H1 (cell line): ENCODE data around the gene ARMH3. TPM values are rescaled to one million over a fixed set of nuclear protein-coding genes. Genes with fewer than 3 reads are reported as not detected.

ENCODE experiments used
- CTCF ChIA-PET: fragments of 300-600 bp; sonication (Branson Sonifier 250); formaldehyde crosslinking; loops from one replicate; lab custom pipeline; 2021; ENCODE audit not compliant: partially characterized antibody; lab: Charles Lee
- POLR2A ChIA-PET: fragments of 300-600 bp; sonication (Branson Sonifier 250); formaldehyde crosslinking; loops from one replicate; lab custom pipeline; 2021; ENCODE audit warnings: inconsistent platforms; ENCODE audit not compliant: partially characterized antibody; lab: Charles Lee
- DNase-seq, 2 experiments: peaks; one replicate each; pipeline versions ENCODE4 v3.0.0 to v3.0.0-alpha.2; 2010 to 2022; ENCODE audit warnings: low spot score in 2 of 2, low read depth in 1 of 2, mixed read lengths in 1 of 2
- FAIRE-seq: peaks from 2 replicates; lab custom pipeline; 2011; peaks lifted over from hg19 to GRCh38; lab: Jason Lieb, UNC
- H2AFZ ChIP-seq: 2 replicates; pipeline ENCODE4 v1.8.1; 2012; ENCODE audit warnings: low read length, inconsistent platforms
- H2AK5ac ChIP-seq: 2 replicates; pipeline ENCODE4 v1.6.1; 2013; ENCODE audit warnings: low read depth, low read length
- H2BK120ac ChIP-seq: replicated peaks from 2 replicates; pipeline ENCODE3; 2013; ENCODE audit warnings: low read depth, low read length, inconsistent platforms
- H2BK12ac ChIP-seq: 2 replicates; pipeline ENCODE4 v1.6.1; 2013; ENCODE audit warnings: low read depth, low read length
- H2BK15ac ChIP-seq: 2 replicates; pipeline ENCODE4 v1.6.1; 2013; ENCODE audit warnings: low read length
- H2BK20ac ChIP-seq: 2 replicates; pipeline ENCODE4 v1.6.1; 2013; ENCODE audit warnings: low read length
- H2BK5ac ChIP-seq: 2 replicates; pipeline ENCODE4 v1.6.1; 2013; ENCODE audit warnings: low read depth, low read length
- H3K14ac ChIP-seq: 2 replicates; pipeline ENCODE4 v1.6.1; 2013; ENCODE audit warnings: inconsistent platforms; ENCODE audit not compliant: insufficient read length
- H3K18ac ChIP-seq: 2 replicates; pipeline ENCODE4 v1.6.1; 2013; ENCODE audit warnings: low read length; ENCODE audit errors: extremely low read depth
- H3K23ac ChIP-seq: 2 replicates; pipeline ENCODE4 v1.6.1; 2013; ENCODE audit warnings: inconsistent platforms; ENCODE audit not compliant: insufficient read length
- H3K23me2 ChIP-seq: 2 replicates; pipeline ENCODE4 v1.6.1; 2013; ENCODE audit warnings: low read depth, low read length
- H3K27ac ChIP-seq: 2 replicates; pipeline ENCODE4 v1.6.1; 2011; ENCODE audit warnings: low read depth, low read length, inconsistent platforms
- H3K27me3 ChIP-seq, 4 experiments: replicated peaks in 1 of 4; 1 replicate in 1 of 4; 2 replicates in 3 of 4; pipeline versions ENCODE4 v1.6.1 to v1.8.1; 2011 to 2013; ENCODE audit warnings: low read length in 3 of 4, mild to moderate bottlenecking in 3 of 4, inconsistent platforms in 2 of 4, mixed read lengths in 2 of 4, moderate library complexity in 1 of 4; ENCODE audit not compliant: control insufficient read depth in 3 of 4, insufficient read depth in 3 of 4; ENCODE audit errors: extremely low read depth in 1 of 4
- H3K36me3 ChIP-seq, 4 experiments: 2 replicates each; pipeline versions ENCODE4 v1.6.1 to v1.8.1; 2011 to 2013; ENCODE audit warnings: mild to moderate bottlenecking in 4 of 4, low read length in 3 of 4, moderate library complexity in 2 of 4, control low read depth in 1 of 4, inconsistent platforms in 1 of 4; ENCODE audit not compliant: insufficient read depth in 4 of 4, control insufficient read depth in 2 of 4
- H3K4ac ChIP-seq: replicated peaks from 2 replicates; pipeline ENCODE3; 2013; ENCODE audit warnings: low read length, low read depth, mixed read lengths, inconsistent platforms; ENCODE audit not compliant: insufficient read length
- H3K4me1 ChIP-seq, 4 experiments: replicated peaks in 1 of 4; 1 replicate in 1 of 4; 2 replicates in 3 of 4; pipeline versions ENCODE4 v1.6.1 to v1.8.1; 2011 to 2013; ENCODE audit warnings: low read length in 3 of 4, inconsistent platforms in 2 of 4, mixed read lengths in 1 of 4; ENCODE audit not compliant: insufficient read depth in 4 of 4, control insufficient read depth in 3 of 4
- H3K4me2 ChIP-seq, 2 experiments: 2 replicates each; pipeline versions ENCODE4 v1.6.1 to v1.8.1; 2011 to 2013; ENCODE audit warnings: low read depth in 2 of 2, low read length in 2 of 2, control low read depth in 1 of 2, inconsistent platforms in 1 of 2, mild to moderate bottlenecking in 1 of 2; ENCODE audit not compliant: insufficient read depth in 1 of 2
- H3K4me3 ChIP-seq, 4 experiments: fragments of 200-600, 300-600 bp in 1 of 4; sonication (generic), shearing (Covaris generic), sonication (Bioruptor Twin) in 1 of 4; 2 replicates each; pipeline versions ENCODE4 v1.5.1 to v1.8.1; 2011 to 2016; ENCODE audit warnings: low read length in 4 of 4, low read depth in 3 of 4, control low read depth in 2 of 4, inconsistent platforms in 2 of 4, mild to moderate bottlenecking in 2 of 4, mixed read lengths in 1 of 4, moderate library complexity in 1 of 4; ENCODE audit not compliant: insufficient read depth in 2 of 4; ENCODE audit errors: extremely low read depth in 1 of 4
- H3K56ac ChIP-seq: replicated peaks from 2 replicates; pipeline ENCODE3; 2013; ENCODE audit warnings: low read depth, mild to moderate bottlenecking, mixed read lengths, low read length, inconsistent platforms; ENCODE audit not compliant: insufficient read length
- H3K79me1 ChIP-seq: 2 replicates; pipeline ENCODE4 v1.6.1; 2013; ENCODE audit warnings: low read depth, low read length, control low read depth
- H3K79me2 ChIP-seq, 2 experiments: 2 replicates each; pipeline versions ENCODE4 v1.6.1 to v1.8.1; 2012 to 2013; ENCODE audit warnings: low read length in 2 of 2, mild to moderate bottlenecking in 2 of 2, inconsistent platforms in 1 of 2; ENCODE audit not compliant: insufficient read depth in 2 of 2, control insufficient read depth in 1 of 2
- H3K9ac ChIP-seq, 4 experiments: replicated peaks in 1 of 4; 1 replicate in 1 of 4; 2 replicates in 3 of 4; pipeline versions ENCODE4 v1.6.1 to v1.8.1; 2011 to 2013; ENCODE audit warnings: low read depth in 3 of 4, low read length in 3 of 4, control low read depth in 2 of 4, mild to moderate bottlenecking in 2 of 4, moderate library complexity in 2 of 4, inconsistent platforms in 1 of 4; ENCODE audit errors: extremely low read depth in 1 of 4
- H3K9me3 ChIP-seq, 2 experiments: 2 replicates each; pipeline versions ENCODE4 v1.6.1 to v1.8.1; 2012 to 2013; ENCODE audit warnings: mild to moderate bottlenecking in 2 of 2, moderate library complexity in 2 of 2, control low read depth in 1 of 2, inconsistent platforms in 1 of 2, low read depth in 1 of 2, low read length in 1 of 2, mixed read lengths in 1 of 2; ENCODE audit not compliant: insufficient read depth in 2 of 2
- H4K20me1 ChIP-seq, 2 experiments: replicated peaks in 1 of 2; 2 replicates each; pipeline versions ENCODE3 to v1.8.1; 2011 to 2013; ENCODE audit warnings: inconsistent platforms in 2 of 2, low read length in 2 of 2, mild to moderate bottlenecking in 1 of 2; ENCODE audit not compliant: insufficient read depth in 2 of 2, control insufficient read depth in 1 of 2
- H4K5ac ChIP-seq: 2 replicates; pipeline ENCODE4 v1.6.1; 2013; ENCODE audit warnings: low read length, low read depth, mixed read lengths, inconsistent platforms; ENCODE audit not compliant: insufficient read length
- H4K8ac ChIP-seq: 2 replicates; pipeline ENCODE4 v1.8.0; 2013; ENCODE audit warnings: mild to moderate bottlenecking, moderate library complexity, low read length, inconsistent platforms; ENCODE audit not compliant: insufficient read depth; ENCODE audit errors: extremely low read depth
- H4K91ac ChIP-seq: replicated peaks from 2 replicates; pipeline ENCODE3; 2013; ENCODE audit warnings: low read length, mixed read lengths, inconsistent platforms; ENCODE audit not compliant: insufficient read length
- ASH2L ChIP-seq: fragments of 200-600, 300-600 bp; sonication (generic); IDR thresholded peaks from one replicate; pipeline ENCODE4 v1.7.1; 2017; ENCODE audit warnings: low read length
- ATF3 ChIP-seq: IDR thresholded peaks from 2 replicates; pipeline ENCODE4 v1.6.1; 2011; ENCODE audit warnings: low read depth, mild to moderate bottlenecking, low read length; ENCODE audit not compliant: insufficient read depth
- CTCF ChIP-seq, 3 experiments: IDR thresholded peaks; 1 replicate in 2 of 3; 2 replicates in 1 of 3; pipeline versions ENCODE4 v1.5.1 to v1.6.1; 2011; ENCODE audit warnings: low read length in 3 of 3, mild to moderate bottlenecking in 3 of 3, inconsistent platforms in 2 of 3, low read depth in 1 of 3, moderate library complexity in 1 of 3; ENCODE audit not compliant: insufficient read depth in 1 of 3; ENCODE audit errors: control extremely low read depth in 1 of 3
- EGR1 ChIP-seq: IDR thresholded peaks from 2 replicates; pipeline ENCODE4 v1.6.1; 2011; ENCODE audit warnings: low read depth, low read length, borderline replicate concordance
- GTF2F1 ChIP-seq: IDR thresholded peaks from 2 replicates; pipeline ENCODE4 v1.6.1; 2012; ENCODE audit warnings: low read depth, low read length, improper control_type of control experiment, borderline replicate concordance
- HDAC2 ChIP-seq, 2 experiments: fragments of 300-600 bp in 1 of 2; sonication (generic) in 1 of 2; IDR thresholded peaks; 2 replicates each; pipeline ENCODE4 v1.6.1; 2011 to 2012; ENCODE audit warnings: low read depth in 2 of 2, low read length in 2 of 2, mild to moderate bottlenecking in 2 of 2, moderate library complexity in 2 of 2, borderline replicate concordance in 1 of 2, inconsistent platforms in 1 of 2
- KDM5A ChIP-seq: fragments of 200-600 bp; IDR thresholded peaks from 2 replicates; pipeline ENCODE4 v1.7.1; 2012; ENCODE audit warnings: mild to moderate bottlenecking, low read length, inconsistent platforms, mixed read lengths
- MAX ChIP-seq: IDR thresholded peaks from 2 replicates; pipeline ENCODE4 v1.6.1; 2012; ENCODE audit warnings: inconsistent platforms
- POU5F1 ChIP-seq: IDR thresholded peaks from 2 replicates; pipeline ENCODE4 v1.6.1; 2011; ENCODE audit warnings: low read depth, mild to moderate bottlenecking, low read length, moderate library complexity
- SIX5 ChIP-seq: IDR thresholded peaks from 2 replicates; pipeline ENCODE4 v1.6.1; 2011; ENCODE audit warnings: mild to moderate bottlenecking, low read depth, low read length
- SRF ChIP-seq: IDR thresholded peaks from 2 replicates; pipeline ENCODE4 v1.6.1; 2011; ENCODE audit warnings: mild to moderate bottlenecking, low read depth, low read length, moderate library complexity
- WGBS, 2 experiments: shearing (Covaris generic) in 1 of 2; methylation state at CpG; one replicate each; pipeline versions ENCODE4 v1.1.6 to v1.1.7; 2013 to 2015; ENCODE audit warnings: low lambda C conversion rate in 2 of 2, mixed read lengths in 2 of 2, inconsistent platforms in 1 of 2, low coverage in 1 of 2, missing lambda C conversion rate in 1 of 2; ENCODE audit not compliant: insufficient replicate concordance in 2 of 2, insufficient coverage in 1 of 2, insufficient read length in 1 of 2; ENCODE audit errors: extremely low coverage in 1 of 2, missing lambda C conversion rate in 1 of 2; 5-methylcytosine and 5-hydroxymethylcytosine counted together
- polyA plus RNA-seq, 7 experiments: library from polyadenylated mRNA; depleted of rRNA in 3 of 7; stranded (reverse) in 5 of 7; unstranded in 2 of 7; fragments of >200 nt in 5 of 7; fragments of 200-250 nt in 2 of 7; gene quantifications; 1 replicate in 5 of 7; 2 replicates in 1 of 7; 4 replicates in 1 of 7; pipeline versions ENCODE4 v1.2.1 to v1.2.3, GENCODE V29; 2011 to 2013; ENCODE audit warnings: missing spikeins in 2 of 7, mixed read lengths in 2 of 7
- total RNA-seq: library from RNA; stranded (reverse); fragmentation: NEBNext Ultra II Directional; extraction: Animal tissue kit (Norgen Biotek cat#: 25700); gene quantifications from 2 replicates; pipeline ENCODE4 v1.2.1, GENCODE V29; 2021

The ARMH3 gene
- total and polyA plus RNA-seq, 2 of the 8 experiments (the other 6 are each of a cell fraction or from before 2014, with no cell fraction given): 11.6 to 18.3 TPM

GRCh38 chr10:101939729-101940128 is 116.2 kb downstream of the ARMH3 start:
- ChIA-PET POLR2A (interaction anchor here (0.9 kb wide), 1 partner anchor 21 kb away, joined by 3 read pairs; no protein-coding TSS in a partner anchor), CTCF (interaction anchor here (1.1 kb wide), 1 partner anchor 11 kb away, joined by 3 read pairs; no protein-coding TSS in a partner anchor)
- no peak overlapping the region for H4K91ac ChIP-seq
- H3K79me1 ChIP-seq: no peaks in the 10 kb centered on the region
- H3K23me2 ChIP-seq: no peaks in the 10 kb centered on the region
- no peak overlapping the region for H3K9ac ChIP-seq
- no peak overlapping the region for H2BK15ac ChIP-seq
- no peak overlapping the region for H2AFZ ChIP-seq
- no peaks in the 10 kb centered on the region for H3K27me3 ChIP-seq
- H2AK5ac ChIP-seq: no peak overlapping the region
- H3K4me2 ChIP-seq: no peak overlapping the region
- H3K14ac ChIP-seq: no peak overlapping the region
- H3K79me2 ChIP-seq: no peaks in the 10 kb centered on the region
- H3K27ac ChIP-seq: no peak overlapping the region
- H4K20me1 ChIP-seq: no peaks in the 10 kb centered on the region
- H3K4ac ChIP-seq: no peak overlapping the region
- H3K36me3 ChIP-seq: no peaks in the 10 kb centered on the region
- H2BK20ac ChIP-seq: no peak overlapping the region
- H2BK5ac ChIP-seq: no peak overlapping the region
- no peak overlapping the region for H3K18ac ChIP-seq
- H3K9me3 ChIP-seq: no peaks in the 10 kb centered on the region
- no peak overlapping the region for H2BK120ac ChIP-seq
- 96 to 100% methylated on average over 1 to 3 of the region's 3 CpGs for WGBS, 2 experiments
- FAIRE-seq (no peak), DNase-seq (no peak)
- peaks cover 0 to 3% (median 0%) of the 10 kb centered on the region in 4 experiments; a peak in 2 of 7 replicates for H3K4me1 ChIP-seq
- H3K56ac ChIP-seq: no peak overlapping the region
- H3K4me3 ChIP-seq: no peak overlapping the region
- no peak overlapping the region for H4K5ac ChIP-seq
- H3K23ac ChIP-seq: no peak overlapping the region
- H2BK12ac ChIP-seq: no peak overlapping the region
- no peak overlapping the region for H4K8ac ChIP-seq
- TF ChIP-seq MAX (no peak), POU5F1 (no peak), ATF3 (no peak), EGR1 (no peak), SIX5 (no peak), SRF (no peak), KDM5A (no peak), HDAC2 (IDR thresholded peaks at IDR 0.05; ENCODE audit: borderline replicate concordance in 1 of 2, low read depth in 2 of 2, low read length in 2 of 2) (no peak), ASH2L (no peak), GTF2F1 (no peak), CTCF (IDR thresholded peaks at IDR 0.05; ENCODE audit: control extremely low read depth in 1 of 3, insufficient read depth in 1 of 3, low read depth in 1 of 3, low read length in 3 of 3) (no peak)
